Astrocyte (in vitro differentiated cells and primary cell): ENCODE measurements around the gene SLC44A1. TPM values are rescaled to one million over a fixed set of nuclear protein-coding genes. Genes with fewer than 3 reads are reported as not detected.

Experiments
- DNase-seq: peaks from one replicate; pipeline ENCODE4 v3.0.0-alpha.2; 2010; ENCODE audit warnings: low read depth
- FAIRE-seq: peaks from 2 replicates; lab custom pipeline; 2011; peaks lifted over from hg19 to GRCh38; lab: Jason Lieb, UNC
- H2AFZ ChIP-seq: 2 replicates; pipeline ENCODE4 v1.6.0; 2012; ENCODE audit warnings: low read depth, low read length, inconsistent platforms
- H3K27ac ChIP-seq: 2 replicates; pipeline ENCODE4 v1.5.1; 2011; ENCODE audit warnings: low read depth, low read length, inconsistent platforms
- H3K27me3 ChIP-seq: 2 replicates; pipeline ENCODE4 v1.6.0; 2011; ENCODE audit warnings: low read length, inconsistent platforms; ENCODE audit not compliant: insufficient read depth
- H3K36me3 ChIP-seq: 2 replicates; pipeline ENCODE4 v1.5.1; 2011; ENCODE audit warnings: low read length, inconsistent platforms; ENCODE audit not compliant: insufficient read depth
- H3K4me1 ChIP-seq: 2 replicates; pipeline ENCODE4 v1.5.1; 2011; ENCODE audit warnings: low read length, inconsistent platforms; ENCODE audit not compliant: insufficient read depth
- H3K4me2 ChIP-seq: 2 replicates; pipeline ENCODE4 v1.6.0; 2012; ENCODE audit warnings: low read length, inconsistent platforms
- H3K4me3 ChIP-seq: 2 replicates; pipeline ENCODE4 v1.5.1; 2011; ENCODE audit warnings: low read depth, mild to moderate bottlenecking, low read length, inconsistent platforms; ENCODE audit not compliant: insufficient read depth
- H3K79me2 ChIP-seq: 2 replicates; pipeline ENCODE4 v1.6.0; 2012; ENCODE audit warnings: mild to moderate bottlenecking, low read length, inconsistent platforms; ENCODE audit not compliant: insufficient read depth
- H3K9ac ChIP-seq: 2 replicates; pipeline ENCODE4 v1.6.0; 2012; ENCODE audit warnings: mild to moderate bottlenecking, low read length, inconsistent platforms
- H3K9me3 ChIP-seq: 2 replicates; pipeline ENCODE4 v1.5.1; 2012; ENCODE audit warnings: low read depth, mild to moderate bottlenecking, low read length, inconsistent platforms; ENCODE audit not compliant: insufficient read depth
- H4K20me1 ChIP-seq: 2 replicates; pipeline ENCODE4 v1.6.0; 2012; ENCODE audit warnings: low read length, inconsistent platforms; ENCODE audit not compliant: insufficient read depth
- H3K27ac Mint-ChIP-seq: one replicate; pipeline ENCODE4 v1.8.0; 2021; ENCODE audit warnings: mild to moderate bottlenecking, mixed read lengths; ENCODE audit not compliant: unreplicated experiment
- H3K27me3 Mint-ChIP-seq: one replicate; pipeline ENCODE4 v1.8.0; 2021; ENCODE audit warnings: low read depth, mixed read lengths; ENCODE audit not compliant: unreplicated experiment
- H3K36me3 Mint-ChIP-seq: one replicate; pipeline ENCODE4 v1.8.0; 2021; ENCODE audit warnings: low read depth, mixed read lengths; ENCODE audit not compliant: unreplicated experiment
- H3K4me1 Mint-ChIP-seq: one replicate; pipeline ENCODE4 v1.8.0; 2021; ENCODE audit warnings: low read depth, mixed read lengths; ENCODE audit not compliant: unreplicated experiment
- H3K4me3 Mint-ChIP-seq: one replicate; pipeline ENCODE4 v1.8.0; 2021; ENCODE audit warnings: mild to moderate bottlenecking, moderate library complexity, mixed read lengths; ENCODE audit not compliant: unreplicated experiment
- H3K9me3 Mint-ChIP-seq: one replicate; pipeline ENCODE4 v1.8.0; 2021; ENCODE audit warnings: mild to moderate bottlenecking, mixed read lengths; ENCODE audit not compliant: unreplicated experiment
- CTCF ChIP-seq: IDR thresholded peaks from 2 replicates; pipeline ENCODE4 v1.5.1; 2011; ENCODE audit warnings: low read depth, mild to moderate bottlenecking, inconsistent platforms, low read length, moderate library complexity; ENCODE audit not compliant: insufficient read depth
- EZH2 ChIP-seq: IDR thresholded peaks from 2 replicates; pipeline ENCODE4 v1.6.1; 2012; ENCODE audit warnings: mild to moderate bottlenecking, low read length, inconsistent platforms; ENCODE audit not compliant: insufficient read depth
- total RNA-seq: library from RNA; stranded (reverse); gene quantifications from 2 replicates; pipeline ENCODE4 v1.2.1, GENCODE V29; 2021

SLC44A1 gene
- total RNA-seq, 1 donor from 2014 or later = 43.8 TPM

GRCh38 chr9:105282870-105283621 lies 38.6 kb downstream of the SLC44A1 start:
- no peak for TF ChIP-seq EZH2
- no peak for TF ChIP-seq CTCF
- Mint-ChIP-seq H3K36me3 (peaks cover 3% of the 10 kb centered on the region), H3K27me3 (no peaks in the 10 kb centered on the region), H3K9me3 (no peaks in the 10 kb centered on the region), H3K27ac (no peak overlapping the region), H3K4me3 (no peak overlapping the region), H3K4me1 (peaks cover 24% of the 10 kb centered on the region)
- no peaks in the 10 kb centered on the region for H3K36me3 ChIP-seq
- H2AFZ ChIP-seq = no peak overlapping the region
- H4K20me1 ChIP-seq = no peaks in the 10 kb centered on the region
- no peak overlapping the region for H3K9ac ChIP-seq
- no peak overlapping the region for H3K27ac ChIP-seq
- no peak for FAIRE-seq
- no peak overlapping the region for H3K4me3 ChIP-seq
- DNase-seq = no peak
- no peaks in the 10 kb centered on the region for H3K9me3 ChIP-seq
- H3K27me3 ChIP-seq = no peaks in the 10 kb centered on the region
- H3K4me1 ChIP-seq = no peaks in the 10 kb centered on the region
- H3K79me2 ChIP-seq = peaks cover 4% of the 10 kb centered on the region
- H3K4me2 ChIP-seq = no peak overlapping the region

GRCh38 chr9:105283795-105284194 lies 39.3 kb downstream of the SLC44A1 start:
- Histone ChIP-seq H3K4me2 (no peak overlapping the region), H3K79me2 (peaks cover 4% of the 10 kb centered on the region), H3K27ac (no peak overlapping the region), H3K4me1 (no peaks in the 10 kb centered on the region), H3K36me3 (no peaks in the 10 kb centered on the region), H3K27me3 (no peaks in the 10 kb centered on the region), H2AFZ (no peak overlapping the region), H3K9me3 (no peaks in the 10 kb centered on the region), H4K20me1 (no peaks in the 10 kb centered on the region), H3K9ac (no peak overlapping the region), H3K4me3 (no peak overlapping the region)
- H3K9me3 Mint-ChIP-seq = no peaks in the 10 kb centered on the region
- H3K4me1 Mint-ChIP-seq = peaks cover 24% of the 10 kb centered on the region
- H3K27me3 Mint-ChIP-seq = no peaks in the 10 kb centered on the region
- FAIRE-seq (no peak), DNase-seq (no peak)
- no peak overlapping the region for H3K4me3 Mint-ChIP-seq
- peaks cover 3% of the 10 kb centered on the region for H3K36me3 Mint-ChIP-seq
- TF ChIP-seq CTCF = no peak
- TF ChIP-seq EZH2 = no peak
- H3K27ac Mint-ChIP-seq = no peak overlapping the region

- FAIRE-seq (no peak), DNase-seq (no peak)
- peaks cover 3% of the 10 kb centered on the region for H3K36me3 Mint-ChIP-seq
- peaks cover 24% of the 10 kb centered on the region for H3K4me1 Mint-ChIP-seq
- no peak overlapping the region for H3K27ac Mint-ChIP-seq
- Histone ChIP-seq H3K9ac (no peak overlapping the region), H3K27me3 (no peaks in the 10 kb centered on the region), H3K36me3 (no peaks in the 10 kb centered on the region), H3K4me3 (no peak overlapping the region), H2AFZ (no peak overlapping the region), H3K4me1 (no peaks in the 10 kb centered on the region), H3K9me3 (no peaks in the 10 kb centered on the region), H3K79me2 (peaks cover 4% of the 10 kb centered on the region), H4K20me1 (no peaks in the 10 kb centered on the region), H3K27ac (no peak overlapping the region), H3K4me2 (no peak overlapping the region)
- H3K9me3 Mint-ChIP-seq = no peaks in the 10 kb centered on the region
- H3K4me3 Mint-ChIP-seq = no peak overlapping the region
- TF ChIP-seq EZH2 (no peak), CTCF (no peak)
- no peaks in the 10 kb centered on the region for H3K27me3 Mint-ChIP-seq
Measured at GRCh38 chr9:105284463-105284862, 40.0 kb downstream of the SLC44A1 start.
